SK-N-SH treated with all-trans-retinoic acid at 6 μM for 48 hours (cell line): ENCODE data around the gene SLC7A4.

ENCODE experiments used
- ATAC-seq: fragments of 200-7000 bp; cut with Tn5 transposase; 3 replicates; pipeline ENCODE4 v1.9.1; 2020; ENCODE audit warnings: mild to moderate bottlenecking, moderate library complexity
- CSDC2 ChIP-seq: fragments of 250-450 bp; sonication (Bioruptor Pico); IDR thresholded peaks from 2 replicates; pipeline ENCODE4 v1.5.0; 2020; ENCODE audit warnings: mild to moderate bottlenecking, moderate library complexity
- ESRRG ChIP-seq: fragments of 250-450 bp; sonication (Bioruptor Pico); IDR thresholded peaks from 2 replicates; pipeline ENCODE4 v1.6.1; 2021; ENCODE audit warnings: mild to moderate bottlenecking
- GLIS3 ChIP-seq: fragments of 250-450 bp; sonication (Bioruptor Pico); IDR thresholded peaks from 2 replicates; pipeline ENCODE4 v1.5.0; 2020; ENCODE audit warnings: mild to moderate bottlenecking, moderate library complexity
- ISL1 ChIP-seq: fragments of 250-450 bp; sonication (Bioruptor Pico); IDR thresholded peaks from 2 replicates; pipeline ENCODE4 v2.1.2; 2022; ENCODE audit warnings: mild to moderate bottlenecking, moderate library complexity
- OSR1 ChIP-seq: fragments of 250-450 bp; sonication (Bioruptor Pico); IDR thresholded peaks from 2 replicates; pipeline ENCODE4 v1.8.0; 2022; ENCODE audit warnings: moderate library complexity, mild to moderate bottlenecking, inconsistent platforms
- PPARA ChIP-seq: fragments of 250-450 bp; sonication (Bioruptor Pico); IDR thresholded peaks from 2 replicates; pipeline ENCODE4 v1.5.0; 2020; ENCODE audit warnings: mild to moderate bottlenecking, borderline replicate concordance
- SNAI2 ChIP-seq: fragments of 250-450 bp; sonication (Bioruptor Pico); IDR thresholded peaks from 2 replicates; pipeline ENCODE4 v1.5.0; 2020; ENCODE audit warnings: mild to moderate bottlenecking, moderate library complexity
- TCF4 ChIP-seq: fragments of 250-450 bp; sonication (Bioruptor Pico); IDR thresholded peaks from 2 replicates; pipeline ENCODE4 v1.8.0; 2021; ENCODE audit warnings: mild to moderate bottlenecking, moderate library complexity, borderline replicate concordance
- ZC3H10 ChIP-seq: fragments of 250-450 bp; sonication (Bioruptor Pico); IDR thresholded peaks from 2 replicates; pipeline ENCODE4 v1.5.1; 2021; ENCODE audit warnings: mild to moderate bottlenecking, moderate library complexity
- ZFP3 ChIP-seq: fragments of 250-450 bp; sonication (Bioruptor Pico); IDR thresholded peaks from 2 replicates; pipeline ENCODE4 v1.5.0; 2020; ENCODE audit warnings: mild to moderate bottlenecking, moderate library complexity
- ZNF565 ChIP-seq: fragments of 450-650 bp; formaldehyde crosslinking; conservative IDR thresholded peaks from 2 replicates; pipeline ENCODE4 v1.5.0; 2020; ENCODE audit warnings: low read depth, mild to moderate bottlenecking, moderate library complexity
- ZNF70 ChIP-seq: fragments of 450-650 bp; formaldehyde crosslinking; IDR thresholded peaks from 2 replicates; pipeline ENCODE4 v1.5.0; 2020; ENCODE audit warnings: mild to moderate bottlenecking, moderate library complexity
- ZNF8 ChIP-seq: fragments of 450-650 bp; formaldehyde crosslinking; IDR thresholded peaks from 2 replicates; pipeline ENCODE4 v1.5.0; 2020; ENCODE audit warnings: mild to moderate bottlenecking, moderate library complexity
- TF ChIP-seq, protein P1 (sequence below): fragments of 250-450 bp; sonication (Bioruptor Pico); IDR thresholded peaks from 2 replicates; pipeline ENCODE4 v1.8.0; 2021; ENCODE audit warnings: low read depth, mild to moderate bottlenecking, moderate library complexity, borderline replicate concordance
- TF ChIP-seq, protein P2 (sequence below): fragments of 250-450 bp; sonication (Bioruptor Pico); IDR thresholded peaks from 2 replicates; pipeline ENCODE4 v1.5.1; 2021; ENCODE audit warnings: mild to moderate bottlenecking, moderate library complexity
- TF ChIP-seq, protein P3 (sequence below): fragments of 250-450 bp; sonication (Bioruptor Pico); IDR thresholded peaks from 2 replicates; pipeline ENCODE4 v1.5.0; 2020; ENCODE audit warnings: mild to moderate bottlenecking, moderate library complexity

Gene SLC7A4

DNA sequence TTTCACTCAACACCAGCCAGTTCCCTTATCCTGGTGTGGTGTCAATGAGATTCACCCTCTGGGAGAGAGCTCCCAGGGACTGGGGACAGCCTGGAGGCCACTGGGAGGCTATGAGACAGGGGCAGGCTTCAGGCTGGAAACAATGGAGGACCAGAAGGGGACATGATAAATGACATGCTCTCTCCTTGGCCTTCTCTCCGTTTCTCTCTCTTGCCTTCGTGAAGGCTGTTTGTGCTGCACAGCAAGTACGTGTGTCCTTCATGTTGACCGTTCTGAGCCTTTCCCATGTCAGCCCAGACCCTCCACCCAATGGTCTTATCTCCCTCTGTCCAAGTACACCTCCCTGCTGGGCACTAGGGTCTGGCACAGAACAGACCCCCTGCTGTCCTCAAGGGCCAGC lies 51.8 kb downstream of the SLC7A4 start:
- no peak for ATAC-seq
- no peak for TF ChIP-seq ZFP3 (CRISPR knock-in tag)
- no peak for TF ChIP-seq SNAI2 (CRISPR knock-in tag)

DNA sequence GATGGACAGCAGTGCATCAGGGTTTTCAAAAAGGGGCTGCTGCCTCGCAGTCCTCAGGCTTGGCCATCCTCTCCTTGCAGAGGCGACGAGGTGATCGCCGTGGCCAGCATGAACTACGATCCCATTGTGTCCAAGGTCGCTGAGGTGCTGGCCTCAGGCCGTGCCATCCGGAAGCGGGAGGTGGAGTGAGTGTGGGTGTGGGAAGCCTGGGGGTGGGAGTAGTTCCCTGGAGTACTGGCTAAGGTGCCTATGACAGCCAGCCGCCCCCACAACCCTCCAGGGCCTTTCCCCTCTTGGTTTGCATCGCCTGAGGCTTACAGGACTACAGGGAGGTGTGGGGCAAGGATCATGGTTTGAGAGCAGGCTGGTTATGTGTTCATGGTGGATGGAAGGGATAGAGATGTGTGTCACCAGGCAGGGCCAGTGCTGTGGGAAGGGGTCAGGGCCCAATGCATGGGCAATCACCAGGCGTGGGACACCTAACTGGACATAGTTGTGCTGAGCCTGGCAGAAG lies 52.4 kb downstream of the SLC7A4 start:
- TF ChIP-seq OSR1 (CRISPR knock-in tag) (no peak), ZNF565 (CRISPR knock-in tag) (no peak), GLIS3 (CRISPR knock-in tag) (no peak), ZFP3 (CRISPR knock-in tag) (no peak), ISL1 (CRISPR knock-in tag) (no peak)
- ATAC-seq: no peak

DNA sequence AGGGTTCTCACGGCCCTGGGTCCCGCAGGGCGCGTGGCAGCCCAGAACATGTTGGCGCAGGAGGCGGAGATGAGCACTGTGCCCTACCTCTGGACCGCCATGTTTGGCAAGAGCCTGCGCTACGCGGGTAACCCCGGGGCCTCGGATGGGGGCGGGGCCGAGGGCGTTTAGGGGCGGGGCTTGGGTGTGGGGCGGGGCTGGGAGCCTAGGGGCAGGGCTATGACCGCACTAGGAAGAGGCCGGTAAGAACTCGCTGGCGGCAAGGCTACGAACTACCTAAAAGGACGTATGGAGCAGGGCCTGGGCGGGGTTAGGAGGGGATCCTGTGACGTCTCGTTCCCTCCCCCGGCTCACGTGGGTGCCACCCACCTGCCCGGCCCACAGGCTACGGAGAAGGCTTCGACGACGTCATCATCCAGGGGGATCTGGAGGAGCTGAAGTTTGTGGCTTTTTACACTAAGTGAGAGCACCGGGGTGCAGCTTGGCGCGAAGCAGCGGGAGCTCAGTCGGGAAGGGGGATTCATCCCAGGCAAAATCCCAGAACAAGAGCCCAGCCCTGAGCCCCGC lies 53.0 kb downstream of the SLC7A4 start:
- no peak for TF ChIP-seq ESRRG (CRISPR knock-in tag)
- TF ChIP-seq, protein P1, sequence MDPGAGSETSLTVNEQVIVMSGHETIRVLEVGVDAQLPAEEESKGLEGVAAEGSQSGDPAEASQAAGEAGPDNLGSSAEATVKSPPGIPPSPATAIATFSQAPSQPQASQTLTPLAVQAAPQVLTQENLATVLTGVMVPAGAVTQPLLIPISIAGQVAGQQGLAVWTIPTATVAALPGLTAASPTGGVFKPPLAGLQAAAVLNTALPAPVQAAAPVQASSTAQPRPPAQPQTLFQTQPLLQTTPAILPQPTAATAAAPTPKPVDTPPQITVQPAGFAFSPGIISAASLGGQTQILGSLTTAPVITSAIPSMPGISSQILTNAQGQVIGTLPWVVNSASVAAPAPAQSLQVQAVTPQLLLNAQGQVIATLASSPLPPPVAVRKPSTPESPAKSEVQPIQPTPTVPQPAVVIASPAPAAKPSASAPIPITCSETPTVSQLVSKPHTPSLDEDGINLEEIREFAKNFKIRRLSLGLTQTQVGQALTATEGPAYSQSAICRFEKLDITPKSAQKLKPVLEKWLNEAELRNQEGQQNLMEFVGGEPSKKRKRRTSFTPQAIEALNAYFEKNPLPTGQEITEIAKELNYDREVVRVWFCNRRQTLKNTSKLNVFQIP (CRISPR knock-in tag): no peak
- TF ChIP-seq PPARA (CRISPR knock-in tag): no peak
- no peak for TF ChIP-seq OSR1 (CRISPR knock-in tag)
- no peak for TF ChIP-seq ZFP3 (CRISPR knock-in tag)
- TF ChIP-seq GLIS3 (CRISPR knock-in tag): no peak
- TF ChIP-seq ZC3H10: no peak
- TF ChIP-seq, protein P2, sequence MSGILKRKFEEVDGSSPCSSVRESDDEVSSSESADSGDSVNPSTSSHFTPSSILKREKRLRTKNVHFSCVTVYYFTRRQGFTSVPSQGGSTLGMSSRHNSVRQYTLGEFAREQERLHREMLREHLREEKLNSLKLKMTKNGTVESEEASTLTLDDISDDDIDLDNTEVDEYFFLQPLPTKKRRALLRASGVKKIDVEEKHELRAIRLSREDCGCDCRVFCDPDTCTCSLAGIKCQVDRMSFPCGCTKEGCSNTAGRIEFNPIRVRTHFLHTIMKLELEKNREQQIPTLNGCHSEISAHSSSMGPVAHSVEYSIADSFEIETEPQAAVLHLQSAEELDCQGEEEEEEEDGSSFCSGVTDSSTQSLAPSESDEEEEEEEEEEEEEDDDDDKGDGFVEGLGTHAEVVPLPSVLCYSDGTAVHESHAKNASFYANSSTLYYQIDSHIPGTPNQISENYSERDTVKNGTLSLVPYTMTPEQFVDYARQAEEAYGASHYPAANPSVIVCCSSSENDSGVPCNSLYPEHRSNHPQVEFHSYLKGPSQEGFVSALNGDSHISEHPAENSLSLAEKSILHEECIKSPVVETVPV (CRISPR knock-in tag): no peak
- TF ChIP-seq, protein P3, sequence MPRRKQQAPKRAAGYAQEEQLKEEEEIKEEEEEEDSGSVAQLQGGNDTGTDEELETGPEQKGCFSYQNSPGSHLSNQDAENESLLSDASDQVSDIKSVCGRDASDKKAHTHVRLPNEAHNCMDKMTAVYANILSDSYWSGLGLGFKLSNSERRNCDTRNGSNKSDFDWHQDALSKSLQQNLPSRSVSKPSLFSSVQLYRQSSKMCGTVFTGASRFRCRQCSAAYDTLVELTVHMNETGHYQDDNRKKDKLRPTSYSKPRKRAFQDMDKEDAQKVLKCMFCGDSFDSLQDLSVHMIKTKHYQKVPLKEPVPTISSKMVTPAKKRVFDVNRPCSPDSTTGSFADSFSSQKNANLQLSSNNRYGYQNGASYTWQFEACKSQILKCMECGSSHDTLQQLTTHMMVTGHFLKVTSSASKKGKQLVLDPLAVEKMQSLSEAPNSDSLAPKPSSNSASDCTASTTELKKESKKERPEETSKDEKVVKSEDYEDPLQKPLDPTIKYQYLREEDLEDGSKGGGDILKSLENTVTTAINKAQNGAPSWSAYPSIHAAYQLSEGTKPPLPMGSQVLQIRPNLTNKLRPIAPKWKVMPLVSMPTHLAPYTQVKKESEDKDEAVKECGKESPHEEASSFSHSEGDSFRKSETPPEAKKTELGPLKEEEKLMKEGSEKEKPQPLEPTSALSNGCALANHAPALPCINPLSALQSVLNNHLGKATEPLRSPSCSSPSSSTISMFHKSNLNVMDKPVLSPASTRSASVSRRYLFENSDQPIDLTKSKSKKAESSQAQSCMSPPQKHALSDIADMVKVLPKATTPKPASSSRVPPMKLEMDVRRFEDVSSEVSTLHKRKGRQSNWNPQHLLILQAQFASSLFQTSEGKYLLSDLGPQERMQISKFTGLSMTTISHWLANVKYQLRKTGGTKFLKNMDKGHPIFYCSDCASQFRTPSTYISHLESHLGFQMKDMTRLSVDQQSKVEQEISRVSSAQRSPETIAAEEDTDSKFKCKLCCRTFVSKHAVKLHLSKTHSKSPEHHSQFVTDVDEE (CRISPR knock-in tag): no peak
- no peak for TF ChIP-seq SNAI2 (CRISPR knock-in tag)
- no peak for TF ChIP-seq ZNF8 (CRISPR knock-in tag)
- TF ChIP-seq ZNF70 (CRISPR knock-in tag): no peak
- TF ChIP-seq TCF4 (CRISPR knock-in tag): no peak
- TF ChIP-seq CSDC2 (CRISPR knock-in tag): no peak
- no peak for TF ChIP-seq ZNF565 (CRISPR knock-in tag)
- ATAC-seq: no peak
